Smooth muscle cell (in vitro differentiated cells): ENCODE data around the gene NBDY. TPM values are rescaled to one million over a fixed set of nuclear protein-coding genes. Genes with fewer than 3 reads are reported as not detected.

Experiments used
- DNase-seq: peaks from one replicate; lab custom pipeline; 2025; ENCODE audit not compliant: unreplicated experiment; lab: John Stamatoyannopoulos, UW
- H2AFZ ChIP-seq: fragments of 200-600 bp; sonication (generic); 2 replicates; pipeline ENCODE4 v1.6.0; 2016; ENCODE audit warnings: antibody characterized with exemption, low read depth, mild to moderate bottlenecking
- H3F3A ChIP-seq: fragments of 200-600 bp; sonication (generic); 2 replicates; pipeline ENCODE4 v1.6.0; 2017; ENCODE audit warnings: antibody characterized with exemption, low read depth
- H3K27ac ChIP-seq: fragments of 200-600 bp; sonication (generic); 2 replicates; pipeline ENCODE4 v1.5.1; 2016; ENCODE audit warnings: low read depth, mild to moderate bottlenecking
- H3K27me3 ChIP-seq: fragments of 200-600 bp; sonication (generic); 2 replicates; pipeline ENCODE4 v1.6.1; 2016; ENCODE audit warnings: low read depth, mild to moderate bottlenecking
- H3K36me3 ChIP-seq: fragments of 200-600 bp; sonication (generic); 2 replicates; pipeline ENCODE4 v1.5.1; 2016; ENCODE audit warnings: low read depth
- H3K4me1 ChIP-seq: fragments of 200-600 bp; sonication (generic); 2 replicates; pipeline ENCODE4 v1.5.1; 2016; ENCODE audit warnings: low read depth
- H3K4me2 ChIP-seq: fragments of 200-600 bp; sonication (generic); 2 replicates; pipeline ENCODE4 v1.6.0; 2016; ENCODE audit warnings: mild to moderate bottlenecking
- H3K4me3 ChIP-seq: fragments of 200-600 bp; sonication (generic); 2 replicates; pipeline ENCODE4 v1.5.1; 2016; ENCODE audit warnings: mild to moderate bottlenecking
- H3K79me2 ChIP-seq: fragments of 200-600 bp; sonication (generic); 2 replicates; pipeline ENCODE4 v1.6.0; 2016; ENCODE audit warnings: low read depth, mild to moderate bottlenecking
- H3K9ac ChIP-seq: fragments of 200-600 bp; sonication (generic); 2 replicates; pipeline ENCODE4 v1.6.0; 2016; ENCODE audit warnings: low read depth
- H3K9me3 ChIP-seq: fragments of 200-600 bp; sonication (generic); replicated peaks from 2 replicates; pipeline ENCODE4 v1.5.1; 2016; ENCODE audit warnings: low read depth
- H4K20me1 ChIP-seq: fragments of 200-600 bp; sonication (generic); 2 replicates; pipeline ENCODE4 v1.6.0; 2016; ENCODE audit warnings: low read depth
- WGBS: methylation state at CpG from one replicate; pipeline ENCODE4 v1.1.7; 2016; ENCODE audit warnings: low lambda C conversion rate; 5-methylcytosine and 5-hydroxymethylcytosine counted together
- polyA plus RNA-seq: library from polyadenylated mRNA; unstranded; fragments of >200 nt; fragmentation: Nextera tagmentation; extraction: Ambion mirVana; gene quantifications from 2 replicates; pipeline ENCODE4 v1.2.1, GENCODE V29; 2016
- total RNA-seq: library from RNA; depleted of rRNA; stranded (reverse); fragments of >200 nt; gene quantifications from 2 replicates; pipeline ENCODE4 v1.2.3, GENCODE V29; 2014
- TF ChIP-seq, protein P1 (sequence below): fragments of 200-600 bp; sonication (generic); IDR thresholded peaks from 2 replicates; pipeline ENCODE4 v1.5.1; 2017; ENCODE audit warnings: borderline replicate concordance, mild to moderate bottlenecking, antibody characterized with exemption; ENCODE audit not compliant: insufficient read depth, poor library complexity, severe bottlenecking

Gene NBDY
- total and polyA plus RNA-seq, 2 experiments from 2014 or later, result 23.0 to 226 TPM

DNA sequence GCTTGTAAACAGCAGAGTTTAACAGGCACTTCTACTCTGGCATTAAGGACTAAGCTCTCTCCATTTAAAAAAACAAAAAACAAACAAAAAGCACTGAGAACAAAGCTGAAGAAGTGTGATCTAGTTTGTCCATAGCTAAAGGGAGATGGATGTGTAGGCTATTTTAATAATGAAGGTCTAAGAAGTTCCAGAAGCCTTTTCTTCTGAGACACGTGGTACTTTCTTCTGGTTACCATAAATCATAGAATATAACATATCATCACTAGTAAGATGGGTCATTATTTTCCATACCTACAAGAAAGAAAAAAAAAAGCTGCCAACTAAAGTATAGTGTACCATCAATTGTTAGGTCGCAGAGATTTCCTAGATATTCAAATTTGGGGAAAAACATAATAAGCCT, 722 bp upstream of the NBDY start:
- H3K36me3 ChIP-seq, result no peaks in the 10 kb centered on the region
- H3K9ac ChIP-seq, result no peak overlapping the region
- no peak for DNase-seq
- no peaks in the 10 kb centered on the region for H3F3A ChIP-seq
- H3K79me2 ChIP-seq, result peaks cover 36% of the 10 kb centered on the region
- peaks cover 22% of the 10 kb centered on the region for H4K20me1 ChIP-seq
- peak overlapping the region; percentile 93 for H2AFZ ChIP-seq
- peaks cover 13% of the 10 kb centered on the region for H3K4me1 ChIP-seq
- TF ChIP-seq, protein P1, sequence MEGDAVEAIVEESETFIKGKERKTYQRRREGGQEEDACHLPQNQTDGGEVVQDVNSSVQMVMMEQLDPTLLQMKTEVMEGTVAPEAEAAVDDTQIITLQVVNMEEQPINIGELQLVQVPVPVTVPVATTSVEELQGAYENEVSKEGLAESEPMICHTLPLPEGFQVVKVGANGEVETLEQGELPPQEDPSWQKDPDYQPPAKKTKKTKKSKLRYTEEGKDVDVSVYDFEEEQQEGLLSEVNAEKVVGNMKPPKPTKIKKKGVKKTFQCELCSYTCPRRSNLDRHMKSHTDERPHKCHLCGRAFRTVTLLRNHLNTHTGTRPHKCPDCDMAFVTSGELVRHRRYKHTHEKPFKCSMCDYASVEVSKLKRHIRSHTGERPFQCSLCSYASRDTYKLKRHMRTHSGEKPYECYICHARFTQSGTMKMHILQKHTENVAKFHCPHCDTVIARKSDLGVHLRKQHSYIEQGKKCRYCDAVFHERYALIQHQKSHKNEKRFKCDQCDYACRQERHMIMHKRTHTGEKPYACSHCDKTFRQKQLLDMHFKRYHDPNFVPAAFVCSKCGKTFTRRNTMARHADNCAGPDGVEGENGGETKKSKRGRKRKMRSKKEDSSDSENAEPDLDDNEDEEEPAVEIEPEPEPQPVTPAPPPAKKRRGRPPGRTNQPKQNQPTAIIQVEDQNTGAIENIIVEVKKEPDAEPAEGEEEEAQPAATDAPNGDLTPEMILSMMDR, result no peak
- H3K27ac ChIP-seq, result no peak overlapping the region
- H3K9me3 ChIP-seq, result no peaks in the 10 kb centered on the region
- no peaks in the 10 kb centered on the region for H3K27me3 ChIP-seq
- 25% methylated on average over 2 of the region's 2 CpGs for WGBS
- H3K4me2 ChIP-seq, result peak overlapping the region; percentile 92
- peak overlapping the region; percentile 72 for H3K4me3 ChIP-seq

DNA sequence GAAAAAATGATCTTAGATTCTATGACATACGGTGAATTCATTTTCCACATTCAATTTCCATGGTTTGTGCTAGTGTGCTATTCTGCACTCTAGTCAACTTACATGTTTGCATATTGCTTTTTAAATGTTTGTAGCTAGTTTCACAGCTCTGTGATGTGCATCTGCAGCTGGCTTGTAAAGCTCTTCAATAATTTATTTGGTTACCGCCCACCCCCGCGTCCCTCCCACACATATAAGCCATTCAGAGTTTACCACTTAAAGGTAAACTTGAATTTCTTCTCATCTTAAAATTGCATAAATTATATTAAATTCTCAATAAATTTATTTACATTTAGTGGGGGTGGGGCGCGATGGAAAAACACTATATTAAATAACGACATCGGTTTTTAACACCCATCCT, 291 bp upstream of the NBDY start:
- H3K4me2 ChIP-seq, result peak overlapping the region; percentile 92
- no peaks in the 10 kb centered on the region for H3K27me3 ChIP-seq
- peak overlapping the region; percentile 72 for H3K4me3 ChIP-seq
- H4K20me1 ChIP-seq, result peaks cover 27% of the 10 kb centered on the region
- peak overlapping the region; percentile 61 for H3K9ac ChIP-seq
- WGBS, result 12% methylated on average over 8 of the region's 8 CpGs
- H3K4me1 ChIP-seq, result peaks cover 13% of the 10 kb centered on the region
- TF ChIP-seq, protein P1, result no peak
- no peaks in the 10 kb centered on the region for H3K9me3 ChIP-seq
- DNase-seq, result no peak
- H3K27ac ChIP-seq, result peak overlapping the region; percentile 5
- no peaks in the 10 kb centered on the region for H3K36me3 ChIP-seq
- no peaks in the 10 kb centered on the region for H3F3A ChIP-seq
- H2AFZ ChIP-seq, result peak overlapping the region; percentile 93
- H3K79me2 ChIP-seq, result peaks cover 40% of the 10 kb centered on the region

GRCh38 chrX:56733459-56734046, 4.5 kb downstream of the NBDY start:
- Histone ChIP-seq H4K20me1 (peaks cover 41% of the 10 kb centered on the region), H2AFZ (no peak overlapping the region), H3K27ac (no peak overlapping the region), H3F3A (no peaks in the 10 kb centered on the region), H3K27me3 (no peaks in the 10 kb centered on the region), H3K9ac (no peak overlapping the region), H3K36me3 (no peaks in the 10 kb centered on the region), H3K79me2 (peaks cover 53% of the 10 kb centered on the region), H3K4me3 (no peak overlapping the region), H3K9me3 (no peaks in the 10 kb centered on the region), H3K4me2 (no peak overlapping the region), H3K4me1 (peaks cover 13% of the 10 kb centered on the region)
- no peak for DNase-seq
- TF ChIP-seq, protein P1, result peak; percentile 69
- WGBS, result 48% methylated on average over 2 of the region's 2 CpGs

- 95% methylated on average over 14 of the region's 14 CpGs for WGBS
- peaks cover 4% of the 10 kb centered on the region for H3K4me1 ChIP-seq
- H3K4me2 ChIP-seq, result no peak overlapping the region
- no peak overlapping the region for H3K27ac ChIP-seq
- no peaks in the 10 kb centered on the region for H3K36me3 ChIP-seq
- H3K4me3 ChIP-seq, result no peak overlapping the region
- H3K9ac ChIP-seq, result no peak overlapping the region
- no peaks in the 10 kb centered on the region for H3K27me3 ChIP-seq
- no peaks in the 10 kb centered on the region for H3F3A ChIP-seq
- peaks cover 1% of the 10 kb centered on the region for H3K9me3 ChIP-seq
- no peak overlapping the region for H2AFZ ChIP-seq
- peaks cover 54% of the 10 kb centered on the region for H3K79me2 ChIP-seq
- peaks cover 40% of the 10 kb centered on the region for H4K20me1 ChIP-seq
- DNase-seq, result no peak
- TF ChIP-seq, protein P1, result no peak
These were observed 7.2 kb downstream of the NBDY start for GRCh38 chrX:56736219-56736618.
